Measurements from ENCODE around the gene CCL23.

DNA sequence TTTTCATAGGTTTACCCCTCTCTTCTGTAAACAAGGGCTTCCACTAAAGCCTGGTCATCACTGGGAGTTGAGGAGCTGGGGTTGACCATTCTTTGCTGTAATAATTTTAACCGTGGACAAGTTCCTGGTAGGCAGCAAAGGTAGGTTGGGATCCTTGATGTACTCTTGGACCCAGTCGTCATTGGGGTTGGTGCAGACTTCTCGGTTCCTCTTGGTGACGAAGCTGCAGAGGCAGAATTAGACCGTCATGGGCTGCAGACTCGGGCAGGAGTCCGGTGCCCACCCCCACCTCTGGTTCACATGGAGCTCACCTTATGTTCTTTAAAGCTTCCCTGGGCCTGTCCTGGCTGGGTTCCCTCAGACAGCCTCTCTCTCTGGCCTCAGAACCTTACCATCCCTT is 40.3 kb downstream of the CCL23 start:
- no peak for TF ChIP-seq POLR2AphosphoS5 (IDR thresholded peaks at IDR 0.05; ENCODE audit: low read depth)
- no peak for TF ChIP-seq CTCF (IDR thresholded peaks at IDR 0.05; ENCODE audit: insufficient read depth, low read length)
